ENCODE data around the gene ANKRD39. TPM values are rescaled to one million over a fixed set of nuclear protein-coding genes. Genes with fewer than 3 reads are reported as not detected.
A peak's percentile ranks its signal among the peaks of the same experiment; 100 is the strongest.

The ANKRD39 gene
- polyA plus RNA-seq, 1 experiment, result 8.1 TPM

GRCh38 chr2:96866986-96867755 is 9.4 kb upstream of the ANKRD39 start:
- ChIA-PET POLR2A (no interaction called here), CTCF (interaction anchor here (0.6 to 3.6 kb wide), 4 partner anchors 10 to 106 kb away, joined by 3 to 34 read pairs (median 4); partner anchors contain the start of genes ANKRD39 and CNNM4)
- TF ChIP-seq CTCF (IDR thresholded peaks at IDR 0.05; ENCODE audit: insufficient read depth, low read depth, low read length), result no peak
- H3K27me3 ChIP-seq (ENCODE audit: control insufficient read depth, insufficient read depth, low read length), result no peaks in the 10 kb centered on the region; the same call in 1 of the 2 replicates
- peaks cover 36% of the 10 kb centered on the region for H3K36me3 ChIP-seq (ENCODE audit: control insufficient read depth, insufficient read depth, low read length)
- H3K4me3 ChIP-seq (ENCODE audit: low read depth, low read length), result peak overlapping the region; percentile 95
- DNase-seq (ENCODE audit: low read depth), result no peak

GRCh38 chr2:96866586-96866985 is 8.8 kb upstream of the ANKRD39 start:
- Histone ChIP-seq H3K36me3 (ENCODE audit: control insufficient read depth, insufficient read depth, low read length) (peaks cover 41% of the 10 kb centered on the region), H3K4me3 (ENCODE audit: low read depth, low read length) (no peak overlapping the region), H3K27me3 (ENCODE audit: control insufficient read depth, insufficient read depth, low read length) (no peaks in the 10 kb centered on the region; the same call in 1 of the 2 replicates)
- no peak for DNase-seq (ENCODE audit: low read depth)
- TF ChIP-seq CTCF (IDR thresholded peaks at IDR 0.05; ENCODE audit: insufficient read depth, low read depth, low read length), result no peak
- ChIA-PET CTCF (interaction anchor here (1.2 to 3.6 kb wide), 2 partner anchors 9 to 84 kb away, joined by 3 to 34 read pairs; partner anchors contain the start of gene ANKRD39), POLR2A (no interaction called here)

GRCh38 chr2:96866149-96866548 is 8.3 kb upstream of the ANKRD39 start:
- Histone ChIP-seq H3K27me3 (ENCODE audit: control insufficient read depth, insufficient read depth, low read length) (no peaks in the 10 kb centered on the region; the same call in 1 of the 2 replicates), H3K36me3 (ENCODE audit: control insufficient read depth, insufficient read depth, low read length) (peaks cover 45% of the 10 kb centered on the region), H3K4me3 (ENCODE audit: low read depth, low read length) (no peak overlapping the region)
- ChIA-PET CTCF (interaction anchor here (1.2 to 3.6 kb wide), 2 partner anchors 9 to 84 kb away, joined by 3 to 34 read pairs; partner anchors contain the start of gene ANKRD39), POLR2A (no interaction called here)
- no peak for DNase-seq (ENCODE audit: low read depth)
- no peak for TF ChIP-seq CTCF (IDR thresholded peaks at IDR 0.05; ENCODE audit: insufficient read depth, low read depth, low read length)

GRCh38 chr2:96865654-96866053 is 7.8 kb upstream of the ANKRD39 start:
- Histone ChIP-seq H3K27me3 (ENCODE audit: control insufficient read depth, insufficient read depth, low read length) (no peaks in the 10 kb centered on the region; the same call in 1 of the 2 replicates), H3K4me3 (ENCODE audit: low read depth, low read length) (no peak overlapping the region), H3K36me3 (ENCODE audit: control insufficient read depth, insufficient read depth, low read length) (peaks cover 50% of the 10 kb centered on the region)
- TF ChIP-seq CTCF (IDR thresholded peaks at IDR 0.05; ENCODE audit: insufficient read depth, low read depth, low read length), result no peak
- ChIA-PET CTCF (interaction anchor here (1.2 kb wide), 1 partner anchor 85 kb away, joined by 3 read pairs; no protein-coding TSS in a partner anchor), POLR2A (no interaction called here)
- DNase-seq (ENCODE audit: low read depth), result no peak

- no peak overlapping the region for H3K4me3 ChIP-seq (ENCODE audit: low read depth, low read length)
- TF ChIP-seq CTCF (IDR thresholded peaks at IDR 0.05; ENCODE audit: insufficient read depth, low read depth, low read length), result no peak
- POLR2A ChIA-PET, result no interaction called here
- H3K27me3 ChIP-seq (ENCODE audit: control insufficient read depth, insufficient read depth, low read length), result no peaks in the 10 kb centered on the region
- DNase-seq (ENCODE audit: low read depth), result no peak
- CTCF ChIA-PET, result interaction anchor here (1.8 kb wide), 1 partner anchor 86 kb away, joined by 10 read pairs; no protein-coding TSS in a partner anchor
- peaks cover 56% of the 10 kb centered on the region for H3K36me3 ChIP-seq (ENCODE audit: control insufficient read depth, insufficient read depth, low read length)
These were observed 6.7 kb upstream of the ANKRD39 start for GRCh38 chr2:96864343-96865091.
